MCF 10A (cell line): ENCODE results near the gene TMBIM4. TPM values are rescaled to one million over a fixed set of nuclear protein-coding genes. Genes with fewer than 3 reads are reported as not detected.

Experiments used
- BruUV-seq: library from RNA; stranded (reverse); fragments of 400-500 nt; replicated peaks from 2 replicates; lab custom pipeline; 2021; lab: Mats Ljungman, UMichigan
- CTCF ChIA-PET: fragments of 300-600 bp; sonication (Branson Sonifier 250); formaldehyde crosslinking; extraction: SDS; loops from one replicate; lab custom pipeline; 2021; ENCODE audit warnings: antibody characterized with exemption, inconsistent platforms; lab: Yijun Ruan, JAX
- POLR2A ChIA-PET: fragments of 300-600, 350-650 bp; sonication (Branson Sonifier 250); formaldehyde crosslinking; extraction: SDS; loops from one replicate; lab custom pipeline; 2020; ENCODE audit warnings: antibody characterized with exemption, inconsistent platforms; lab: Yijun Ruan, JAX
- DNase-seq: peaks from one replicate; pipeline ENCODE4 v3.0.0-alpha.2; 2018; ENCODE audit not compliant: unreplicated experiment
- H3K27ac Mint-ChIP-seq: one replicate; pipeline ENCODE4 v1.8.0; 2022; ENCODE audit warnings: mild to moderate bottlenecking, low read depth, mixed read lengths; ENCODE audit not compliant: unreplicated experiment
- H3K27me3 Mint-ChIP-seq: one replicate; pipeline ENCODE4 v1.8.0; 2022; ENCODE audit warnings: mixed read lengths; ENCODE audit not compliant: insufficient read depth, unreplicated experiment
- H3K36me3 Mint-ChIP-seq: one replicate; pipeline ENCODE4 v1.8.0; 2022; ENCODE audit warnings: mild to moderate bottlenecking, moderate library complexity, mixed read lengths; ENCODE audit not compliant: insufficient read depth, unreplicated experiment
- H3K4me1 Mint-ChIP-seq: one replicate; pipeline ENCODE4 v1.8.0; 2022; ENCODE audit warnings: mixed read lengths; ENCODE audit not compliant: insufficient read depth, unreplicated experiment
- H3K4me3 Mint-ChIP-seq: one replicate; pipeline ENCODE4 v1.8.0; 2022; ENCODE audit warnings: mild to moderate bottlenecking, moderate library complexity, mixed read lengths; ENCODE audit not compliant: unreplicated experiment
- H3K9me3 Mint-ChIP-seq: one replicate; pipeline ENCODE4 v1.8.0; 2022; ENCODE audit warnings: mixed read lengths; ENCODE audit not compliant: unreplicated experiment
- intact Hi-C: fragments of 100-400 bp; cut with micrococcal nuclease; formaldehyde crosslinking; loops from 2 replicates; pipeline ENCODE4 v1.14.1; 2022
- total RNA-seq: library from RNA; stranded (reverse); gene quantifications from 2 replicates; pipeline ENCODE4 v1.2.3, GENCODE V29; 2022
- TF ChIP-seq, protein P1 (sequence below): fragments of 200-600 bp; IDR thresholded peaks from one replicate; pipeline ENCODE4 v1.8.0; 2022; ENCODE audit warnings: antibody characterized with exemption, mild to moderate bottlenecking; ENCODE audit not compliant: unreplicated experiment

TMBIM4 gene
- total RNA-seq, 1 experiment from 2014 or later = 74.3 TPM

DNA sequence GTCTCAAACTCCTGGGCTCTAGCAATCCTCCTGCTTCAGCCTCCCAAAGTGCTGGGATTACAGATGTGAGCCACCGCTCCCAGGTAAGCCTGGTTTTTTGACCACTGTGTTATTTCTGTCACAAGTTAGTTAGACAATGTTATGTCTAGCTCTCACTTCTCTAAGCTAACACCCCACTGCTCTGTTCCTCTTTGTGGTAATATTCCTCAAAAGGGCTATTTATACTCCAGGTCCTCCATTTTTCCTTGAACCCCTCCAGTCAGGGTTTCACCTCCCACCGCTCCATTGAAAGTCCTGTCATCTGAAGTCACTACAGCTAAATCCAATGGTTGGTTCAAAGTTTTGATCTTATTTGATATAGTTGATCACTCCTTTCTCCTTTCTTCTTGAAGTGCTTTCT lies 24.3 kb upstream of the TMBIM4 start:
- BruUV-seq = no TSS peak
- no peak for DNase-seq
- ChIA-PET POLR2A (no interaction called here), CTCF (no interaction called here)
- no peaks in the 10 kb centered on the region for H3K4me1 Mint-ChIP-seq
- H3K4me3 Mint-ChIP-seq = no peak overlapping the region
- TF ChIP-seq, protein P1, sequence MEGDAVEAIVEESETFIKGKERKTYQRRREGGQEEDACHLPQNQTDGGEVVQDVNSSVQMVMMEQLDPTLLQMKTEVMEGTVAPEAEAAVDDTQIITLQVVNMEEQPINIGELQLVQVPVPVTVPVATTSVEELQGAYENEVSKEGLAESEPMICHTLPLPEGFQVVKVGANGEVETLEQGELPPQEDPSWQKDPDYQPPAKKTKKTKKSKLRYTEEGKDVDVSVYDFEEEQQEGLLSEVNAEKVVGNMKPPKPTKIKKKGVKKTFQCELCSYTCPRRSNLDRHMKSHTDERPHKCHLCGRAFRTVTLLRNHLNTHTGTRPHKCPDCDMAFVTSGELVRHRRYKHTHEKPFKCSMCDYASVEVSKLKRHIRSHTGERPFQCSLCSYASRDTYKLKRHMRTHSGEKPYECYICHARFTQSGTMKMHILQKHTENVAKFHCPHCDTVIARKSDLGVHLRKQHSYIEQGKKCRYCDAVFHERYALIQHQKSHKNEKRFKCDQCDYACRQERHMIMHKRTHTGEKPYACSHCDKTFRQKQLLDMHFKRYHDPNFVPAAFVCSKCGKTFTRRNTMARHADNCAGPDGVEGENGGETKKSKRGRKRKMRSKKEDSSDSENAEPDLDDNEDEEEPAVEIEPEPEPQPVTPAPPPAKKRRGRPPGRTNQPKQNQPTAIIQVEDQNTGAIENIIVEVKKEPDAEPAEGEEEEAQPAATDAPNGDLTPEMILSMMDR = no peak
- no peak overlapping the region for H3K27ac Mint-ChIP-seq
- peaks cover 59% of the 10 kb centered on the region for H3K27me3 Mint-ChIP-seq
- no peaks in the 10 kb centered on the region for H3K36me3 Mint-ChIP-seq
- no peaks in the 10 kb centered on the region for H3K9me3 Mint-ChIP-seq
- intact Hi-C loops = no loop called here

DNA sequence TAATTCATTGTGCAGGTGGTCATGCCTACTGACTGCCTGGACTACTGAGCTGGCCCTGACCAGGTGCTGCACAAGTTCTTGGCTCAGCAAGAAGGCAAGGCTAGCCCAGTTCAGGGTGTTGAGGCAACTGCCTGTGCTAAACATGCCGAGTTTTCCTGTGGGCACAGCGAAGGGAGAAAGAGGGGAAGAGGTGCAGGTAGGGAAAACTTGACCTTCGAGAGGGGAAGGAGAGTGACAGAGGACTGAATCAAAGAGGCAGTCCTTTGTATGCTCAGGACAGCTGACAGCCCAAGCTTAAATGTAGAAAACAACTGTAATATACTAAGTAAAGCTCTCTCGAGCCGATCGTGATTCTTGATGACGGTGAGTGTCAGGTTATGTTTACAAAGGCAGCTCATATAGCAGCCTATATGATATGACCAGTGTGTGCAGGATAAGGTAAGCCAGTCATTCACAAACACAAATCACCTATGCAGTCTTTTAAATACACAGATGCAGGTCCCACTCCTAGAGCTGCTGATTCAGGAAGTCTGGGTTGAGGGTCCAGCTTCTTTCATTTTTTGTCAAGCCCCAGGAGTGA lies 21.8 kb upstream of the TMBIM4 start:
- Mint-ChIP-seq H3K27me3 (peaks cover 36% of the 10 kb centered on the region), H3K4me3 (no peak overlapping the region), H3K27ac (no peak overlapping the region), H3K36me3 (no peaks in the 10 kb centered on the region), H3K9me3 (no peaks in the 10 kb centered on the region), H3K4me1 (no peaks in the 10 kb centered on the region)
- no TSS peak for BruUV-seq
- TF ChIP-seq, protein P1 = no peak
- DNase-seq = no peak
- intact Hi-C loops = no loop called here
- POLR2A ChIA-PET = interaction anchor here (2.0 kb wide), 1 partner anchor 22 kb away, joined by 5 read pairs; the partner anchor contains the start of gene TMBIM4
- CTCF ChIA-PET = interaction anchor here (0.6 to 0.7 kb wide), 2 partner anchors 81 to 150 kb away, joined by 3 read pairs; no protein-coding TSS in a partner anchor

DNA sequence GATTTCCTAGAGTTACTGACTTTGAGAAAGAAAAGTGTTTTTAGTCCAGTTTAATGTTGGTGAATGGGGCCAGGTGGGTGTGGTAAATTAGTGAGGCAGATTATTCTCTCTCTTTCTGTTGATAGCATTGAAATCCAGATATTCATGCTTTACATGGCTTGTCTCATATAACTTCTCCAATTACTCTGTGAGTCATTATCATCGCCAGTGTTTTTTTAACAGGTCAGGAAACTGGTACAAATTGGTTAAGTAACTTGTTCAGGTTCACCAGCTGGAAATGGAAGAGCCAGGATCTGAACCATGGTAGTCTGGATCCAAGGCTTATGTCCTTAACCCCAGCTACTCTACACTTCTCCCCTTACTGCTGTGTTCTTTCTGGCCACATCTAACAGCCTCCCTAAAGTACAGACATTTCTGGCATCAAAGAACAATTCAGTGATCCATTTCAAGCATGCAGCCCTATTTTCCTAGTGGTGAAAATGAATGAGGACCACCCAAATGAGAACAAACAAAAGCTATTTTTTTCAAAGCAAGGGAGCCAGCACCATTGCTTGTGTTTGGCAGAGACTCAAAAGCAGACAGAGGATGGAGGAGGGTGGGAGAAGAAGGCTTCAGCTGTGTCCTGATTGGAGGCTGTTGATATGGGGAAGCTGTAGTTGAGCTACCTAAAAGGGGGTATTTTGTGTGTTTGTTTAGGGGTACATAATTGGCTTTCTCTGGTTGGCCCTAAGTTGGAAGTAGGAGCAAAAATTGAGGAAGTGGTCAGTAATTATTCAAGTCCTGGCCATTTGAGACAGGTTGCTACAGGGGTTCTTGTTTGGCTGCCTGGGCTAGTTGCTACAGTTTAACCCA lies 20.9 kb upstream of the TMBIM4 start:
- H3K4me3 Mint-ChIP-seq = no peak overlapping the region
- H3K27me3 Mint-ChIP-seq = peaks cover 32% of the 10 kb centered on the region

GRCh38 chr12:66189889-66190288 lies 20.1 kb upstream of the TMBIM4 start:
- no TSS peak for BruUV-seq
- Mint-ChIP-seq H3K4me3 (no peak overlapping the region), H3K27me3 (peaks cover 30% of the 10 kb centered on the region), H3K36me3 (no peaks in the 10 kb centered on the region), H3K4me1 (no peaks in the 10 kb centered on the region), H3K9me3 (peaks cover 2% of the 10 kb centered on the region), H3K27ac (no peak overlapping the region)
- no peak for DNase-seq
- TF ChIP-seq, protein P1 = no peak
- ChIA-PET CTCF (no interaction called here), POLR2A (no interaction called here)
- intact Hi-C loops = no loop called here

More for the DNA sequence above, 20.9 kb upstream of the TMBIM4 start:
- POLR2A ChIA-PET = interaction anchor here (0.6 kb wide), 1 partner anchor 24 kb away, joined by 3 read pairs; no protein-coding TSS in a partner anchor
- Mint-ChIP-seq H3K36me3 (no peaks in the 10 kb centered on the region), H3K27ac (no peak overlapping the region), H3K4me1 (no peaks in the 10 kb centered on the region), H3K9me3 (no peaks in the 10 kb centered on the region)
- no TSS peak for BruUV-seq
- intact Hi-C loops = no loop called here
- peak; percentile 11 for DNase-seq
- TF ChIP-seq, protein P1 = no peak
- CTCF ChIA-PET = interaction anchor here (0.9 kb wide), 1 partner anchor 21 kb away, joined by 4 read pairs; no protein-coding TSS in a partner anchor
